ENCODE results near the gene SLC37A1.
"Not testable (repeated sequence)": the region's sequence is repeated elsewhere in the genome, so short reads cannot be mapped to it uniquely, and the experiment has no call there.

Gene SLC37A1

DNA sequence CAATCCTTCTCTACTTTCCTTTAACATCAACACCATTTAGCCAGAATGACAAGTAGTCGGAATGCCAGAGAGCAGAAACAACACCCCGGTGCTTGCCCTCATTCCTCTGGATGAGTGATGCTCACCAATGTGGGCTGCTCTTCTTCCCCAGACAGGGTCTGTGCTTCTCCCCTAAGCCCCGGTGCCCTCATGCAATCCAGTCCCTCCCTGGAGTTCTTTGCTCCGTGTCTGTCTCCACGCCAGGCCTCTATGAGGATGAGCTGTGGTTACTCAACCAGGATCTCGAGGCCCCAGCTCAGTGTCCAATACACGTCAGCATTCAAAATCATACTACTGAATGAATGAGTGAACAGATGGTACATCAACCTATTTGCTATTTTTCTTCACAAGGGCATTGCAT is 110.0 kb downstream of the SLC37A1 start:
- in situ Hi-C loops (cut with HindIII; ENCODE audit: low sequenced_read_pairs), result no loop called here
- no peak for DNase-seq (ENCODE audit: low read depth, low spot score)
- TF ChIP-seq, protein P1, sequence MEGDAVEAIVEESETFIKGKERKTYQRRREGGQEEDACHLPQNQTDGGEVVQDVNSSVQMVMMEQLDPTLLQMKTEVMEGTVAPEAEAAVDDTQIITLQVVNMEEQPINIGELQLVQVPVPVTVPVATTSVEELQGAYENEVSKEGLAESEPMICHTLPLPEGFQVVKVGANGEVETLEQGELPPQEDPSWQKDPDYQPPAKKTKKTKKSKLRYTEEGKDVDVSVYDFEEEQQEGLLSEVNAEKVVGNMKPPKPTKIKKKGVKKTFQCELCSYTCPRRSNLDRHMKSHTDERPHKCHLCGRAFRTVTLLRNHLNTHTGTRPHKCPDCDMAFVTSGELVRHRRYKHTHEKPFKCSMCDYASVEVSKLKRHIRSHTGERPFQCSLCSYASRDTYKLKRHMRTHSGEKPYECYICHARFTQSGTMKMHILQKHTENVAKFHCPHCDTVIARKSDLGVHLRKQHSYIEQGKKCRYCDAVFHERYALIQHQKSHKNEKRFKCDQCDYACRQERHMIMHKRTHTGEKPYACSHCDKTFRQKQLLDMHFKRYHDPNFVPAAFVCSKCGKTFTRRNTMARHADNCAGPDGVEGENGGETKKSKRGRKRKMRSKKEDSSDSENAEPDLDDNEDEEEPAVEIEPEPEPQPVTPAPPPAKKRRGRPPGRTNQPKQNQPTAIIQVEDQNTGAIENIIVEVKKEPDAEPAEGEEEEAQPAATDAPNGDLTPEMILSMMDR (IDR thresholded peaks at IDR 0.05; ENCODE audit: low read depth, low read length), result no peak
- H3K4me3 ChIP-seq (ENCODE audit: low read depth, low read length), result no peak overlapping the region

DNA sequence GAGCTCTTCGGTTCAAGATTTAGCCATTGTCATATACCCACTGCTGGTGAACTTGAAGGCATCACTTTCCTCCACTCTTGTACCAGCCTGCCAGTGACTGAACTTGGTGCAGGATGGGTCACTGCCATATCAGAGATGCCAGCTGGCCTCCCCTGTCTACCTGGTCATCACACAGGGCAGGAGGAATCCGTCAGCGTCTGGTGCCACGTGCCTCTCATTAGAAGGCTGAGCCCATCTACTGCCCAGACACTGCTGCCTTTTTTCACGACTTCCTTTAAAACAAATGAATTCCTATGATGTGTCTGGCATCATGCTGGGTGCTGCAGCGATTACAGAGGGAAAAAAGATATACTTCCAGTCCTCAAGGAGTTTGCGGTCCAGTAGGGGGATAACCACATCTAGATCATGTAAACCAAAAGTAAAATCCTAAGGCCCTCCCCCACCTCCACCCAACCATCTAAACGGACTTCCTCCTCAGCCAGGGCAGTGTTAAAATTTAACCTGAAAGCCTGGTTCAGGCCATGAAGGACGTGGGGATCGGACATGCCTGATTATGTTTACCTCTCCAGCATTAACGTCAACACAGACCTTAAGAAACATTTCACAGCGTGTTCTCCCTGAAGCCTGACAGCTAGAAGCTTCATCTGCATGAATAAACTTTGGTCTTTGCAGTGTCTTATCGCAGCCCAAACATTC is 110.6 kb downstream of the SLC37A1 start:
- no peak overlapping the region for H3K4me3 ChIP-seq (ENCODE audit: low read depth, low read length)
- DNase-seq (ENCODE audit: low read depth, low spot score), result no peak
- TF ChIP-seq, protein P1 (IDR thresholded peaks at IDR 0.05; ENCODE audit: low read depth, low read length), result no peak
- in situ Hi-C loops (cut with HindIII; ENCODE audit: low sequenced_read_pairs), result no loop called here

DNA sequence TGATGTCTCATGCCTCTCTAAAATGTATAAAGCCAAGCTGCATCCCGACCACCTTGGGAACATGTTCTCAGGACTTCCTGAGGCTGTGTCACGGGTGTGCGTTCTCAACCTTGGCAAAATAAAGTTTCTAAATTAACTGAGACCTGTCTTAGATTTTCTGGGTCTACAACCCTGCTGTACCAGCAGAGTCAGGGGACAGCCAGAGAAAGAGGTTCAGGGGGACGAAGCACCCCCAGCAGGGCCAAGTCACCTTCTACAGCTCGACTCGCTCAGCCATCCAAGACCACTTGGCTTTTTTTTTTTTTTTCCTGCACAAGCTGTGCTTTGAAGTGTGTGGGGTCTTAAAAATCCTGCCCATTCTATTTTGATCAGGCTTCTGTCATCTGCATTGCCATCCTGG is 111.3 kb downstream of the SLC37A1 start:
- H3K4me3 ChIP-seq (ENCODE audit: low read depth, low read length), result no peak overlapping the region
- TF ChIP-seq, protein P1 (IDR thresholded peaks at IDR 0.05; ENCODE audit: low read depth, low read length), result no peak
- in situ Hi-C loops (cut with HindIII; ENCODE audit: low sequenced_read_pairs), result no loop called here
- DNase-seq (ENCODE audit: low read depth, low spot score), result no peak

DNA sequence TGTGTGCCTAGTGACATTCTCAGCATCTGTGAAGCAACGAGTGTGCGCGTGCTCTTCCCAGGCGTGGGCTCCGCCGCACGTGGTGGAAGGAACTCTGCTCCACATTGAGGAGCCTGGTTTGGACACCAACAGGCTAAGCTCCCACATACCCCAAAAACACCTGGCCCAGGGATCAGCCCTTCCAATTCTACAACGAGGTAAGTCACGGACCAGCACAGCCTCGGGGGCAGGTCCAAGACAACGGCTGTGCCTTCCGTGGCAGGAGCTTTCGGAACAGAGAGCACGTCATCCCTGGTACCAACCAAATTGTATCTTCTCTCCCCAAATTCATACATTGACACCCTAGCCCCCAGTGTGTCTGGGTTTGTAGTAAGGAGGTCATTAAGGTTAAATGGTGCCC is 112.5 kb downstream of the SLC37A1 start:
- in situ Hi-C loops (cut with HindIII; ENCODE audit: low sequenced_read_pairs), result no loop called here
- no peak overlapping the region for H3K4me3 ChIP-seq (ENCODE audit: low read depth, low read length)
- DNase-seq (ENCODE audit: low read depth, low spot score), result no peak
- TF ChIP-seq, protein P1 (IDR thresholded peaks at IDR 0.05; ENCODE audit: low read depth, low read length), result no peak

DNA sequence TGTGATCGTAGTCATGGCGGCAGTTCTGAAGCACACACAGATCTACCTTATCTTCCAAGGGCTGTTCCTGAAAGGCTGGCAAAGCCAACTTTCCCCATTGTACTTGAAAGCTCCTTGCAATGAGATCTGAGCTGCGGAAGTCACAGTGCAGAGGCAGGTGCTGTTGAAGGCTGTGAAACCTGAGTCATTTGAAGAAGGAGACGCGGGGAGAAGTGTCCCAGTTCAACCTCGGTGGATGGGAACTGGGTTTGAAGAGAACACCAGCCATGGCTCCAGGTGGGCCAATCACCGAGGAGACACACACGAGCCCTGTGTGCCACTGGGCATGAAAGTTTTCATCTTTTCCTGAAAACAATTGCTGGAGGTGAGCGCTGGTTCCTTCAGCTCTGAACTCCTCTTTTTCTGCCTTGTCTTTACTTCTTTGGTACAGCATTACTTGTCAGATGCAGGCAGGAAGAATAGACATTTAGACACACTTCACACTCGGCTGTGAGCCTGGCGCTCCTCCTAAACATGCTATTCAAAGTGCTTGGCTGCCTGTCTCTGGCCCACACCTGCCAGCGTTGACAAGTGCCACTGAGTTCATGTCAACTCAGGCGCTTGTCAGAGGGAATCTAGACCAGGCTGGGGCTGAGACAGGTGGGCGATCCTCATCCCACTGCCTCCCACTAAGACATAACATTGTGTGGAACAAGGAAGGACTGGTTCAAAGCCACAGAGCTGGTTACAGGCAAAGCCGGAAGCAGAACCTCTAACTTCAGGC is 114.1 kb downstream of the SLC37A1 start:
- H3K4me3 ChIP-seq (ENCODE audit: low read depth, low read length), result no peak overlapping the region
- TF ChIP-seq, protein P1 (IDR thresholded peaks at IDR 0.05; ENCODE audit: low read depth, low read length), result no peak
- no peak for DNase-seq (ENCODE audit: low read depth, low spot score)
- in situ Hi-C loops (cut with HindIII; ENCODE audit: low sequenced_read_pairs), result no loop called here

DNA sequence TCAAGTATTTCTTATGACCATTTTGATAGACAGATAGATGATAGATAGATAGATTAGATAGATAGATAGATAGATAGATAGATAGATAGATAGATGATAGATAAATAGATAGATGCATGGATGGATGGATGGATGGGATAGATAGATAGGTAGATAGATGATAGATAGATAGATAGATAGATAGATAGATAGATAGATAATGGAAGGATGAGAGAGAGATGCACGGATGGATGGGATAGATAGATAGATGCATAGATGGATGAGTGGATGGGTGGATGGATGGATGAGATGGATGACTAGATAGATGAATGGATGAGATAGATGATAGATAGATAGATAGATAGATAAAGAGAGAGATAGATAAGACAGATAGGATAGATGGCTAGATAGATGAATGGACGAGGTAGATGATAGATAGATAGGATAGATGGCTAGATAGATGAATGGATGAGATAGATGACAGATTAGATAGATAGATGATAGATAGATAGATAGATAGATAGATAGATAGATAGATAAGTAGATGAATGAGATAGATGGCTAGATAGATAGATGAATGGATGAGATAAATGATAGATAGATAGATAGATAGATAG is 114.9 kb downstream of the SLC37A1 start:
- H3K4me3 ChIP-seq (ENCODE audit: low read depth, low read length); in situ Hi-C loops (cut with HindIII; ENCODE audit: low sequenced_read_pairs); DNase-seq (ENCODE audit: low read depth, low spot score): not testable (repeated sequence)

Data from astrocyte of the spinal cord (primary cell).